Measurements from ENCODE around the gene PPFIA1.

The PPFIA1 gene

GRCh38 chr11:70301191-70301590 lies 30.7 kb downstream of the PPFIA1 start:
- DNase-seq: no peak

GRCh38 chr11:70301721-70302418 lies 31.4 kb downstream of the PPFIA1 start:
- no peak for DNase-seq

GRCh38 chr11:70302419-70302752 lies 31.9 kb downstream of the PPFIA1 start:
- no peak for DNase-seq

- DNase-seq: no peak
Measured at GRCh38 chr11:70303070-70303469, 32.6 kb downstream of the PPFIA1 start.

DNA sequence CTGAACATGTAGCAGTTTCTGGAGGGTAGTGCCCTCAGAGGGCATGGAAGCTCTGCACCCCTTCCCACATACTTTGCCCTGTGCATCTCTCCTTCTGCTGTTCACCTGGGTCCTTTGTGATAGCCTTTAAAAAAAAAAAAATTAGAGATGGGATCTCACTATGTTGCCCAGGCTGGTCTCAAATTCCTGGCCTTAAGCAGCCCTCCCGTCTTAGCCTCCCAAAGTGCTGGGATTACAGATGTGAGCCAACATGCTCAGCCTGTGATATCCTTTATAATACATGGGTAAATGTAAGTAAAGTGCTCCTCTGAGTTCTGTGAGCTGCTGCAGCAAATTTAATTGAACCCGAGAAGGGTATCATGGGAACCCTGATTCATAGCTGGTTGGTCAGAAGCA lies 33.7 kb downstream of the PPFIA1 start:
- DNase-seq: no peak

DNA sequence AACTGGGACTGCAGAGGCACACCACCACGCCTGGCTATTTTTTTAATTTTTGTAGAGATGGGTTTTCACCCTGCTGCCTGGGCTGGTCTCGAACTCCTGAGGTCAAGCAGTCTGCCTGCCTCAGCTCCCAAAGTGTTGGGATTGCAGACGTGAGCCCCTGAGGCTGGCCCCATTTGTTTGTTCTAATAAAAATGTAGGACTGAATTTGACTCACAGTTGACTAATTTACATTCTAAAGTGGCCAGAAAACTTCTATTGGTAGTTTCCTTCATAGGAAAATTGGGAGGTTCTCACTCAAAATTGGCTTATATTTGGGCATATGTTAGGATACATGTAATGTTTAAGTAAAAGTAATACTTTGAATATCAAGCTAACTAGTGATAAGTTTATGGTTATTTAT lies 35.0 kb downstream of the PPFIA1 start:
- no peak for DNase-seq

- DNase-seq: no peak
Measured at GRCh38 chr11:70306586-70307033, 36.1 kb downstream of the PPFIA1 start.

GRCh38 chr11:70307176-70307575 lies 36.7 kb downstream of the PPFIA1 start:
- no peak for DNase-seq

GRCh38 chr11:70311616-70312015 lies 41.1 kb downstream of the PPFIA1 start:
- no peak for DNase-seq

DNA sequence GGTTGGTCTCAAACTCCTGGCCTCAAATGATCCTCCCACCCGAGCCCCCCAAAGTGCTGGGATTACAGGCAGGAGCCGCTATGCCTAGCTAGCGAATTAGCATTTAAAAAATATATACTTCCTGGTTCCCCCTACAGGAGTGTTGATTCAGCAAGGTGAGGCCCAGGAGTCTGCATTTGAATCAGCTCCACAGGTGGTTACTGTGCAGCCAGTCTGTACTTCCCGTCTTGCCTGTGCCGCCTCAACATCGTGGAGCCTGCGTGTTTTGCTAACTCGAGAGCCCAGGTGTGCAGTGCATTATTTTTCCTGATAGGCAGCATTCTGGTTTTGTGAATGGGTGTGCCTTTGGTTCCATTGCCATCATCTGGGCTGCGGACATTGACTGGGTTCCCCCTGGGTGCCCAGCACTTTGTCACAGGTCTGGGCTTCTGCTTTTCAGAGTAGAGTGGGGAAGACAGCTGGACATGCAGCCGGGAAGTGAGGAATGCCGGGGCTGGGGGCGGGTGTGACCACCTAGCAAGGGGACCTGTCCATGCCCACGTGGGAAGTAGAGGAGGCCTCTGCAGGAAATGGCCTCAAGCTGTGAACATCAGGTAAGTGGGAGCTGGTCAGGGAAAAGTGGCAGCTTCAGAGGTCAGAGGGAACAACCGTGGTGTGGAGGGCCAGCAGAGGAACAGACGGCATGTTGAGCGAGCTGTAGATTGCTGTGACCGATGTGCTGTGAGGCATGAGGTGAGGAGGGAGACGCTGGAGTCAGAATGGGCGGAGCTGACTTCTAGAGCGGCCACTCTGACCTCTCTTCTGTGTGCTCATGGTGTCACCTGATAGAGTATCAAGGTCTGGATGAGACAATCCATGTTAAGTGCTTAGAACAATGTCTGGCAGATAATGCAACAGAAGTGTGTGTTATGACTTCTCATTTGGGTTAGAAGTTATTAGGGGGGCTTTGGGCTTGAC lies 42.2 kb downstream of the PPFIA1 start:
- DNase-seq: no peak

- DNase-seq: no peak
Measured at GRCh38 chr11:70313945-70314344, 43.5 kb downstream of the PPFIA1 start.

- DNase-seq: no peak
Measured at GRCh38 chr11:70314730-70315129, 44.2 kb downstream of the PPFIA1 start.

DNA sequence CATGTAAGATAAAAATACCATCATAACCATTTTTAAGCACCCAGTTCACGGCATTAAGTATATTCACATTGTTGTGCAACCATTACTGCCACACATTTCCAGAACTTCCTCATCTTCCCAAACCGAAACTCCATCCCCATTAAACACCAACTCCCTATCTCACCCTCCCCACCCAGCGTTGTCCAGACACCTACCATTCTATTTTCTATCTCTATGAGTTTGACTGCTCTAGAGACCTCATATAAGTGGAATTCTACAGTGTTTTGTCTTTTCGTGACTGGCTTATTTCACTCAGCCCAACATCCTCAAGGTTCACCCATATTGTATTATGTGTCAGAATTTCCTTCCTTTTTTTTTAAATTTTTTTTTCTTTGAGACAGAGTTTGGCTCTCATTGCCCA lies 45.2 kb downstream of the PPFIA1 start:
- no peak for DNase-seq

- no peak for DNase-seq
Measured at GRCh38 chr11:70317581-70318305, 47.3 kb downstream of the PPFIA1 start.

DNA sequence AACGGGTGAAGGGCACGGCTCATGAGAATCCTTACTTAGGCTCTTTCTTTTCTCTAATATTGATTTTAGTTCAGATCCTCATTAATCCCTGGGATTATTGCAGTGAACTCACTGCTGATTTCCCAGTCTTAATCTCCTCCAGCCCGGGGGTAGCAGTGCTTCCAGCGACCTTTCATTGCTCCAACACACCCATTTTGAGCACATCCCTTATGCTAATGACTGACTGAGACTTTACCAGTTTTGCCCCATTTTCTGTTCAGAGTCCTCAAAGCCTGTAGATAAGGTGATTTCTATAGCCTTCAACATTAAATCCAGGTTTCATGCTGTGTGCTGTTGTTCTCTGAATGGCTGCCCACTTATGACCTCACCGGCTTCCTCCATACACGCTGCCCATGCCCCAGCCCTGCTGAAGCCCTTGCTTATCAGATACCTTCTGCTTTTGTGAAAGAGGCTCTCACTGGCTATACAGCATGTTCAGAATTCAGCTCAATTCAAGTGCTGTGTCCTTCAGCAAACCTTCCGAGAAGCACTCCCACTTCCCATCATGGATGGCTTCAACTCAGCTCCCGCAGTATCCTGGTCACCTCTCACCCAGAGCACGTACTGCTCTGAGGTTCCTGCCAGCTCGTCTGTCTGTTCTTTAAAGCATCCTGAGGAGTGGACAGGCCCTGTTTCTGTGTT lies 49.0 kb downstream of the PPFIA1 start:
- no peak for DNase-seq

DNA sequence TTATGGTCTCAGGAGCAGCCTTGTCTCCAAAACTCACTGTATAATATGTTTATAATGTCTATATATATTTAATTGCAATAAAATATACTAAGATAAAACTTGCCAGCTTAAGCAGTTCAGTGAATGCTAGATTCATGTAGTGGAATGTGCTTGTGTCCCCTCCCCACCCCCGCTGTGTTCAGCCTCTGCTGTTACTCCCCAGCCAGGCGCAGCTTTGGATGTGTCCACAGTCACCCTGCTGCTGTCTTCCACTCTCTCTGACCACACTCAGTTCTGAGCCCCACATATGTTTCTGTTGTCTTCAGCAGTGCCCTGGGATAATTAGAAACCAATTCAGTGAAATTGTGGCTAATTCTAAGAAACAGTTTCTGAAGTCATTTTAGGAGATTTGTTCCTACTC lies 52.2 kb downstream of the PPFIA1 start:
- DNase-seq: no peak

DNA sequence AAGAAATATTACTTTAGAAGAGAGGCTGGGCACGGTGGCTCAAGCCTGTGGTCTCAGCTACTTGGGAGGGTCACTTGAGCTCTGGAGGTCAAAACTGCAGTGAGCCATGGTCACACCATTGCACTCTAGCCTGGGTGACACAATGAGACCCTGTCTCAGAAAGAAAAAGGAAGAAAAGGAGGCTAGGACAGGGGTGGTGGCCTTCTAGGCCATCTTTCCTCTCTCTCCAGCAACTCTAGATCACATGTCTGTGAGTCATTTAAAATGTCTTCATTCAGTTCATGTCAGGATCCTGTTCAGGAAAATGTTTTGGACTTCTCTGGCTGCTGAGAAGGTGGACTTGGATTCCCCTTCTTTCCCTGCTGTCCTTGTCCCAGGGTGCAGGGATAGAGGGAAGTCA lies 53.3 kb downstream of the PPFIA1 start:
- DNase-seq: no peak

DNA sequence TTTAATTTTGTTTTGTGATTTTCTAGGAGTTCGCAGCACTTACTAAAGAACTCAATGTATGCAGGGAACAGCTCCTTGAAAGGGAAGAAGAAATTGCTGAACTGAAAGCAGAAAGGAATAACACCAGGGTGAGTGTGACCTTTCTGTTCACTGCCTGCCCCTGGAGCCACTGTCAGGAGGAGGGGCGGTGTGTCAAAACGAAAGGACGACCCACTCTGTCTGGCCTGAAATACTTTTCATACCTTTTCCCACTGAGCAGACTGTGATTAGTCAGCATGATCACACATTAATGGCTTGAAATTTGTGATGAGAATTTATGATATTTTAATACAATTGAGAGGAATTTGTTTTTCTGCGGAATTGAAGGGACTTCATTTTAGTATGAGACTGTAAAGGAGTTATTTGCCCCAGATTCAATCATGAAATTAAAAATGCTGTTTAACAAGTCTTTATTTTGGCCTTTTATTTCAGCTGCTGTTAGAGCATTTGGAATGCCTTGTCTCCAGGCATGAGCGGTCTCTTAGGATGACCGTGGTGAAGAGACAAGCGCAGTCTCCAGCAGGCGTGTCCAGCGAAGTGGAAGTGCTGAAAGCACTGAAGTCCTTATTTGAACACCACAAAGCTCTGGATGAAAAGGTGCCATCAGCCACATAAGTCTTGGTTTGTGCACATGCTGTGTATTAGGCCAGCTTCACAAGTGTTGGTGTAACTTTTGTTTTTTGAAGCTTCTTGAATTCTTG lies 54.1 kb downstream of the PPFIA1 start:
- DNase-seq: no peak

DNA sequence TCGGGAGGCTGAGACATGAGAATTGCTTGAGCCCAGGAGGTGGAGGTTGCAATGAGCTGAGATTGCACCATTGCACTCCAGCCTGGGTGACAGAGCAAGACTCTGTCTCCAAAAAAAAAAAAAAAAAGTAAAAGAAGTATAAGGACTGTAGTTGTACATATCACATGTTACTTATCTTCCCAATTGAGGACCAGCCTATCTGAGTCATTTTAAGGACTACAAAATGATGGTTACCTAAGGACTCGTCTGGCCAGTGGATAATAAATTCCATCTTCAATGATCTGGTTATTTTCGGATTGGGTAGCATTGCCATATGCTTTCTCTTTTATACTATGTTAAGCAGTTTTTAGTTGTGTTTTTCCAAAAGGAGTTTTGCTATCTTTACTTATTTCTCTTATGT lies 55.3 kb downstream of the PPFIA1 start:
- no peak for DNase-seq

- DNase-seq: no peak
Measured at GRCh38 chr11:70326365-70326811, 55.9 kb downstream of the PPFIA1 start.

- no peak for DNase-seq
Measured at GRCh38 chr11:70326833-70327232, 56.3 kb downstream of the PPFIA1 start.

GRCh38 chr11:70327717-70328116 lies 57.2 kb downstream of the PPFIA1 start:
- no peak for DNase-seq
